Neuronal stem cell (in vitro differentiated cells): ENCODE data around the gene OLFML1.

ENCODE experiments used
- DNase-seq: peaks from one replicate; pipeline ENCODE4 v3.0.0-alpha.2; 2013; ENCODE audit warnings: low spot score
- H2AFZ ChIP-seq: one replicate; pipeline ENCODE4 v1.6.1; 2013; ENCODE audit warnings: mild to moderate bottlenecking, low read length, inconsistent platforms
- H2AK5ac ChIP-seq: 2 replicates; pipeline ENCODE4 v1.6.1; 2013; ENCODE audit warnings: low read depth, mild to moderate bottlenecking, inconsistent platforms, low read length, moderate library complexity, mixed read lengths
- H2BK120ac ChIP-seq: 2 replicates; pipeline ENCODE4 v1.6.1; 2013; ENCODE audit warnings: low read depth, mild to moderate bottlenecking, inconsistent platforms, low read length, moderate library complexity, mixed read lengths
- H2BK12ac ChIP-seq: one replicate; pipeline ENCODE4 v1.6.1; 2013; ENCODE audit warnings: low read length, inconsistent platforms
- H2BK15ac ChIP-seq: 2 replicates; pipeline ENCODE4 v1.6.1; 2013; ENCODE audit warnings: mild to moderate bottlenecking, low read length, inconsistent platforms, mixed read lengths
- H2BK5ac ChIP-seq: one replicate; pipeline ENCODE4 v1.6.1; 2013; ENCODE audit warnings: inconsistent platforms, mild to moderate bottlenecking, low read length, moderate library complexity
- H3K14ac ChIP-seq: one replicate; pipeline ENCODE4 v1.6.1; 2013; ENCODE audit warnings: low read length, inconsistent platforms
- H3K18ac ChIP-seq: 2 replicates; pipeline ENCODE4 v1.6.1; 2013; ENCODE audit warnings: low read length, inconsistent platforms
- H3K23ac ChIP-seq: 2 replicates; pipeline ENCODE4 v1.6.1; 2013; ENCODE audit warnings: low read depth, mild to moderate bottlenecking, mixed read lengths, low read length, inconsistent platforms; ENCODE audit not compliant: poor library complexity
- H3K27ac ChIP-seq: replicated peaks from 3 replicates; pipeline ENCODE4 v1.5.1; 2013; ENCODE audit warnings: low read length, inconsistent platforms
- H3K27me3 ChIP-seq, 3 experiments: 2 replicates each; pipeline ENCODE4 v1.6.1; 2013; ENCODE audit warnings: low read length in 3 of 3, mild to moderate bottlenecking in 2 of 3, inconsistent platforms in 1 of 3, low read depth in 1 of 3, mixed read lengths in 1 of 3, moderate library complexity in 1 of 3; ENCODE audit not compliant: control insufficient read depth in 3 of 3, insufficient read depth in 3 of 3
- H3K36me3 ChIP-seq, 2 donors: replicated peaks in 1 of 2; 2 replicates each; pipeline ENCODE4 v1.6.1; 2013; ENCODE audit warnings: low read length in 2 of 2; ENCODE audit not compliant: control insufficient read depth in 2 of 2, insufficient read depth in 2 of 2
- H3K4ac ChIP-seq: 2 replicates; pipeline ENCODE4 v1.6.1; 2013; ENCODE audit warnings: inconsistent platforms, mild to moderate bottlenecking, low read length, moderate library complexity
- H3K4me1 ChIP-seq, 2 donors: 1 replicate in 1 of 2; 2 replicates in 1 of 2; pipeline ENCODE4 v1.6.1; 2013; ENCODE audit warnings: low read length in 2 of 2, low read depth in 1 of 2; ENCODE audit not compliant: control insufficient read depth in 2 of 2, insufficient read depth in 1 of 2
- H3K4me2 ChIP-seq: one replicate; pipeline ENCODE4 v1.6.1; 2013; ENCODE audit warnings: mild to moderate bottlenecking, low read length, inconsistent platforms; ENCODE audit not compliant: insufficient read depth, poor library complexity, severe bottlenecking
- H3K4me3 ChIP-seq, 2 donors: 2 replicates each; pipeline ENCODE4 v1.5.1; 2013; ENCODE audit warnings: low read length in 2 of 2, mild to moderate bottlenecking in 2 of 2, inconsistent platforms in 1 of 2, moderate library complexity in 1 of 2
- H3K79me1 ChIP-seq: one replicate; pipeline ENCODE4 v1.6.1; 2013; ENCODE audit warnings: low read depth, mild to moderate bottlenecking, inconsistent platforms, low read length, moderate library complexity
- H3K9ac ChIP-seq: one replicate; pipeline ENCODE4 v1.6.1; 2013; ENCODE audit warnings: mild to moderate bottlenecking, low read depth, low read length, inconsistent platforms; ENCODE audit not compliant: poor library complexity
- H3K9me3 ChIP-seq, 2 donors: replicated peaks in 1 of 2; 2 replicates each; pipeline versions ENCODE3 to v1.6.1; 2013; ENCODE audit warnings: low read length in 2 of 2, mild to moderate bottlenecking in 2 of 2, inconsistent platforms in 1 of 2, low read depth in 1 of 2, mixed read lengths in 1 of 2, moderate library complexity in 1 of 2; ENCODE audit not compliant: control insufficient read depth in 2 of 2, insufficient read depth in 1 of 2
- H4K8ac ChIP-seq: one replicate; pipeline ENCODE4 v1.6.1; 2013; ENCODE audit warnings: low read depth, mild to moderate bottlenecking, inconsistent platforms, low read length, moderate library complexity
- H4K91ac ChIP-seq: one replicate; pipeline ENCODE4 v1.6.1; 2013; ENCODE audit warnings: low read length, low read depth, mild to moderate bottlenecking, inconsistent platforms; ENCODE audit not compliant: poor library complexity
- WGBS, 2 donors: extraction: QIAGEN DNeasy Blood & Tissue Kit; methylation state at CpG; one replicate each; pipeline ENCODE4 v1.1.7; 2013; ENCODE audit warnings: missing lambda C conversion rate in 2 of 2, mixed read lengths in 1 of 2; ENCODE audit not compliant: insufficient read length in 2 of 2, insufficient replicate concordance in 1 of 2; ENCODE audit errors: extremely low coverage in 2 of 2; 5-methylcytosine and 5-hydroxymethylcytosine counted together

Gene OLFML1

DNA sequence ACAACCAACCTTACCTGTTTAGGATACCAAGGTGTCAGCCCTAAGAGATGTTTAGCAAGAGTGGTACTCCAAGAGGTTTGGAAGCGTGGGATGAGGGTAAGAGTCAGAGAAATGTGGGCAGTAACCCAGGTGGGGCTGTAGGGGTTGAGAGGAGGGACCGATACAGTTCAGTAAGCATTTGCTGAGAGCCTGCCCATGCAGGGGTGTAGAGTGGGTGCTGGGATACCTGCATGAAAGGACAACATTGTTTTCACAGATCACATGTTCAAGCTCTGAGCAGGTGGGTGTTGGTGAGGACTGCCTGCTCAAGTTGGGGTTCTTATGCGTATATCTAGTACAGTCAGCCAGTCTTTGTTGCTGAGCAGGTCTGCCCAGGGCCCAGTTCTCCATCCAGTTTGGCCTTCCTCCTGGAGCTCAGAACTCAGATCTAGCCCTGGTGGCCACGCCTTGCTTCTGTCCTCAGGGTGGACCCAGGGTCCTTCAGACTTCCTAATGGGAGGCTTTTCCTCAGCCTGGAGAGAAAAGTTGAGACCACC, 43.3 kb downstream of the OLFML1 start:
- H4K91ac ChIP-seq = no peak overlapping the region
- H3K14ac ChIP-seq = no peak overlapping the region
- H2BK120ac ChIP-seq = no peak overlapping the region
- no peaks in the 10 kb centered on the region for H3K79me1 ChIP-seq
- H3K4me2 ChIP-seq = no peak overlapping the region
- H3K36me3 ChIP-seq = no peaks in the 10 kb centered on the region
- no peak overlapping the region for H2BK15ac ChIP-seq
- no peak overlapping the region for H3K27ac ChIP-seq
- no peak overlapping the region for H2AK5ac ChIP-seq
- H3K18ac ChIP-seq = no peak overlapping the region
- no peak overlapping the region for H3K9ac ChIP-seq
- no peak overlapping the region for H2BK5ac ChIP-seq
- no peak overlapping the region for H2AFZ ChIP-seq
- H3K27me3 ChIP-seq = peaks cover 0 to 25% (median 0%) of the 10 kb centered on the region in 3 experiments
- no peak overlapping the region for H3K23ac ChIP-seq
- H2BK12ac ChIP-seq = no peak overlapping the region
- no peak for DNase-seq
- no peaks in the 10 kb centered on the region for H3K9me3 ChIP-seq
- H4K8ac ChIP-seq = no peak overlapping the region
- no CpG with 5 or more reads among the region's 4 CpGs for WGBS, 2 donors
- H3K4me3 ChIP-seq = no peak overlapping the region
- no peak overlapping the region for H3K4ac ChIP-seq
- no peaks in the 10 kb centered on the region for H3K4me1 ChIP-seq

DNA sequence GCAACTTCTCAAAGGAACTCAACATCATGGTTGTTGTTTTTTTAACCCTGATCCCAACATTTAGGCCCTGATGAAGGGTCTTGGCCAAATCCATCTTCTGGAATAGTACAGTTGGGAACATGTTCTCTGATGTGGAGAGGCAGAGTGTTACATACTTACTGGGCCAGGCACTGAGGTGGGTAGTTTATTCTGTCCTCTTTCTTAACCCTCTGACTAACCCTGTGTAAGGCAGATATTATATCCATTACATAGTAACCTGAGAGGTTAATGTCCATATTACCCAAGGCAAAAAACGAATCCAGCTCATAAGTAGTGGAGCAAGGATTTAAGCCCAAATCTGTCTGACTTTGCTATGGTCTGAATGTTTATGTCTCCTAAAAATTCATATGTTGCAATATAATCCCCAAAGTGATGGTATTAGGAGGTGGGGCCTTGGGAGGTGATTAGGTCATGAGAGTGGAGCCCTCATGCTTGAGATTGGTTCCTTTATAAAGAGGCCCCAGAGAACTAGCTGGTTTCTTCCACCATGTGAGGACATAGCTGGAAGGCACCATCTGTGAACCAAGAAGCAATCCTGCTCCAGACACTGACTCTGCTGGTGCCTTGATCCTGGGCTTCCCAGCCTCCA, 44.8 kb downstream of the OLFML1 start:
- peaks cover 0 to 3% of the 10 kb centered on the region in 2 donors for H3K4me1 ChIP-seq
- no peaks in the 10 kb centered on the region for H3K79me1 ChIP-seq
- DNase-seq = no peak
- no peak overlapping the region for H4K8ac ChIP-seq
- H2AK5ac ChIP-seq = no peak overlapping the region
- H3K14ac ChIP-seq = no peak overlapping the region
- no peak overlapping the region for H4K91ac ChIP-seq
- H3K36me3 ChIP-seq = no peaks in the 10 kb centered on the region
- H2BK5ac ChIP-seq = no peak overlapping the region
- no peak overlapping the region for H3K4me3 ChIP-seq
- peaks cover 0 to 21% (median 0%) of the 10 kb centered on the region in 3 experiments for H3K27me3 ChIP-seq
- H2AFZ ChIP-seq = no peak overlapping the region
- H3K18ac ChIP-seq = no peak overlapping the region
- H3K4ac ChIP-seq = no peak overlapping the region
- H2BK15ac ChIP-seq = no peak overlapping the region
- no peak overlapping the region for H2BK120ac ChIP-seq
- no peak overlapping the region for H3K23ac ChIP-seq
- H3K4me2 ChIP-seq = no peak overlapping the region
- no CpG with 5 or more reads among the region's 1 CpG for WGBS, 2 donors
- H3K27ac ChIP-seq = no peak overlapping the region
- no peaks in the 10 kb centered on the region for H3K9me3 ChIP-seq
- no peak overlapping the region for H3K9ac ChIP-seq
- H2BK12ac ChIP-seq = no peak overlapping the region

DNA sequence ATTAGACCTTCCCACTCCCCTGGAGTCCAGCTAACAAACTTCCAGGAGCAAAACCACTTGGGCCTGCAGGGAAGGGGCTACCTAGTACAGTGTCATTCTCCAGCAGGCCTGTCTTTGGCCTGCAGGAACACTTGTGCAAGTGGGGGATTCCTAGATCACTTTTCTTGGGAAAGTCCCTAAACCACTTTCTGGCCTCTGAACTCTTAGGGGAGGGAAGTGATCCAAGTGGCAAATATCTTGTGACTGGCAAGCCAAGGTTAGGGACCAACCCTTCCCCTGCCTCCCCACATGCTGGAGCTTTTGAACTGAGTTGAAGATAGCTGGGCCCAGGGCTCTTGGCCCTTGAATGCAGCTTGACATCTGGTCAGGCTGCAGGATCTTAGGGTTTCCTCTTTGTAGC, 45.7 kb downstream of the OLFML1 start:
- Histone ChIP-seq H3K9ac (no peak overlapping the region), H2BK12ac (no peak overlapping the region), H4K91ac (no peak overlapping the region), H2BK5ac (no peak overlapping the region), H4K8ac (no peak overlapping the region), H3K18ac (no peak overlapping the region), H3K9me3 (no peaks in the 10 kb centered on the region), H3K4me3 (no peak overlapping the region), H3K27me3 (peaks cover 0 to 24% (median 0%) of the 10 kb centered on the region in 3 experiments), H3K36me3 (no peaks in the 10 kb centered on the region), H3K79me1 (no peaks in the 10 kb centered on the region), H3K4me2 (no peak overlapping the region), H3K14ac (no peak overlapping the region), H2AFZ (no peak overlapping the region), H3K27ac (no peak overlapping the region), H3K23ac (no peak overlapping the region), H2BK120ac (no peak overlapping the region), H3K4me1 (peaks cover 0 to 3% of the 10 kb centered on the region in 2 donors), H2AK5ac (no peak overlapping the region), H2BK15ac (no peak overlapping the region), H3K4ac (no peak overlapping the region)
- no peak for DNase-seq

DNA sequence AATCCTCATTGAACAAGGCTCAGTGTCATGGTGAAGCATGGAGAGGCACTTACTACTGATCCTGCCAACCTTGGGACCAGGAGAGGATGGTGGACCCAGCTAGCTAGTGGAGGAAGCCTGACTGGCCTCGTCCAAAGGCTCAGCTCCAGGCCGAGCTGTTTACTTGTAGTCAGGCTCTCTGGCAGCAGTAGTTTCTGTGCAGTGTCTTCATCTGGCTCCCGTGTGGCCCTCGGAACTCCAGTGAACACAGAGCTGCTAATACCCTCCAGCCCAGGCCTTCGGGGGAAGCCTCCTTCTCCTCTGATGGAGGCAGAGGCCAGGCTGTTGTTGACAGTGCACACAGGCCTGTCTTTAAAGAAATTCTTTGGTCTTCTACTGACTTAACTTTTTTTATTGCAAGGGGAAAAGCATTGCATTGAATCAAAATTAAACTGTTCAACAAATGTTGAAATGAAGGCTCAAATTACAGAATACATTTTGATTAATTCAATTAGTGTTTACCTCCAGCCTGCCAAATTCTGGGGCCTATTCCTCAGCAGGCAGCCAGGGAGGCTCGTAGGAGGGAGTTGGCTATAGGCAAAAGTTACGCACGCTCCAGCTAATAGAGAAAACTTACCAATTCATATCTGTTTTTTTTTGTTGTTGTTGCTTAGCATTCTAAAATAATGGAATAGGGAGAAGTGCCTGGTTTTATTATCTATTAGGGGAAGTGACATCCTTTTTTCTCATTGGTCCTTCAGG, 47.3 kb downstream of the OLFML1 start:
- no peak overlapping the region for H3K27ac ChIP-seq
- no peak overlapping the region for H4K91ac ChIP-seq
- no peak overlapping the region for H2AK5ac ChIP-seq
- no peaks in the 10 kb centered on the region for H3K79me1 ChIP-seq
- H3K9ac ChIP-seq = no peak overlapping the region
- DNase-seq = no peak
- peaks cover 0 to 37% (median 0%) of the 10 kb centered on the region in 3 experiments for H3K27me3 ChIP-seq
- no peak overlapping the region for H3K18ac ChIP-seq
- no peak overlapping the region for H3K4me3 ChIP-seq
- no peak overlapping the region for H3K23ac ChIP-seq
- H4K8ac ChIP-seq = no peak overlapping the region
- H2AFZ ChIP-seq = no peak overlapping the region
- no peak overlapping the region for H2BK120ac ChIP-seq
- no CpG with 5 or more reads among the region's 8 CpGs for WGBS, 2 donors
- H2BK15ac ChIP-seq = no peak overlapping the region
- H3K4me2 ChIP-seq = no peak overlapping the region
- peaks cover 0 to 3% of the 10 kb centered on the region in 2 donors for H3K4me1 ChIP-seq
- no peak overlapping the region for H2BK5ac ChIP-seq
- H3K14ac ChIP-seq = peak overlapping the region; percentile 64
- H3K36me3 ChIP-seq = no peaks in the 10 kb centered on the region
- no peak overlapping the region for H2BK12ac ChIP-seq
- H3K9me3 ChIP-seq = no peaks in the 10 kb centered on the region
- no peak overlapping the region for H3K4ac ChIP-seq
